Upper lobe of left lung (tissue), 4 donors: ENCODE measurements around the gene SDE2.
A peak's percentile ranks its signal among the peaks of the same experiment; 100 is the strongest.

Source experiments
- CTCF ChIP-seq, 6 experiments: fragments of 450-650 bp in 4 of 6; fragments of 200-600 bp in 2 of 6; sonication (generic) in 2 of 6; IDR thresholded peaks; one replicate each; pipeline ENCODE4 v1.5.1; 2016 to 2019; ENCODE audit warnings: antibody characterized with exemption in 6 of 6
- EP300 ChIP-seq, 4 donors: sonication (generic); formaldehyde crosslinking; IDR thresholded peaks; one replicate each; pipeline ENCODE4 v1.5.1; 2017; ENCODE audit warnings: antibody characterized with exemption in 4 of 4, control low read depth in 2 of 4
- POLR2A ChIP-seq, 4 donors: fragments of 450-650 bp; IDR thresholded peaks; one replicate each; pipeline ENCODE4 v1.5.1; 2016 to 2017; ENCODE audit warnings: antibody characterized with exemption in 4 of 4, mild to moderate bottlenecking in 2 of 4
- POLR2AphosphoS5 ChIP-seq, 2 donors: sonication (generic); formaldehyde crosslinking; IDR thresholded peaks; one replicate each; pipeline ENCODE4 v1.5.1; 2017; ENCODE audit warnings: antibody characterized with exemption in 2 of 2

- TF ChIP-seq EP300 (IDR thresholded peaks at IDR 0.05) (no peak), POLR2A (IDR thresholded peaks at IDR 0.05) (no peak), CTCF (IDR thresholded peaks at IDR 0.05) (peak; percentile 37 to 60 (median 52)), POLR2AphosphoS5 (IDR thresholded peaks at IDR 0.05) (no peak)
These were observed 36.6 kb downstream of the SDE2 start for GRCh38 chr1:225962440-225962975.
